GM21786 (cell line): ENCODE results near the gene POLE.

Experiments used
- ATAC-seq: cut with Tn5 transposase; IDR thresholded peaks from one replicate; pipeline ENCODE4 v1.9.1; 2021; ENCODE audit not compliant: unreplicated experiment

Gene POLE

DNA sequence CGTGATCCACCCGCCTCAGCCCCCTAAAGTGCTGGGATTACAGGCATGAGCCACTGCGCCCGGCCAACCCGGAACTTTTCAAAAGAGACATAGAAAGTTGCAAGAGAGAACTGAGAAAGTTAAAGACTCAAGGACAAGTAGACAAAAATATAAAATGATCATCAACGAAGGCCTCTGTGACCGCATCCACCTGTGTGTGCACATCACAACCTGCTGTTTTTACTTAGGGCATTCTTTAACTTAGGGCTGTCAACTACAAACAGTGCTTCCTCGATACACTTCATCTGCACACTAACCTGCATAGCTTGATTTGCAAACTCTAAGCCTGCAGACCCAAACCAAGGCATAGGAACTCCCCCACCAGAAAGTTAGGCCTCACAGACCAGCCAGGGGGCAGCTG lies 53.7 kb downstream of the POLE start:
- no peak for ATAC-seq

DNA sequence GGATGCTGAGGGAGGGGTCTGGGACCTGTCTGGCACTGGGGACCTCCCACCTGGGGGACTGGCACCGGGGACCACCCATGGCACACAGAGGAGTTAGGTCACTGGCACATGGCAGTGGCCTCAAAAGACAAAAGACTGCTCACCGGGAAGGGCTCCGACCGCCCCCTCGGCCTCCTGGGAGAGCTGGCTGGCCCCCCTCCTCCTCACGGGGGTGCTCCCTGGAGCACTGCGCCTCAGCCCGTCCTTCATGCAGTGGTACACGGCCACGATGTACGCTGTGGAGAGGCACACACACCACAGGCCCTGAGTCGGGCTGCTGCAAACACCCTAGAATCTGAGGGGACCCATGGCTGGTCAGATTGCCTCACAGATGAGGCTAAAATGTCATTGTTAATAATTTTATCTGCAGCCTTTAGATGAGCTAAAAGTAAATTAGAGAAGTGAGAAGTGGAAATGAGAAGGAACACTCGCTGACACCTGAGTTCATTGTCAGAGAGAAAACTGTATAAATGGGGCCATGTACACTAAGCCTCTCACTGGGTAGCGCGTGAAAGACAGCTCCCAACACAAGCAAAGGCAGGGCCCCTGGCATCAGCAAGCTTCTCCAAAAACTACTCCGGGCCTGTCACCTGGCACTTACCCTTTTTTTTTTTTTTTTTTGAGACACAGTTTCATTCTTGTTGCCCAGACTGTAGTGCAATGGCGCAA lies 54.5 kb downstream of the POLE start:
- ATAC-seq, result no peak

- ATAC-seq, result no peak
These were observed 55.5 kb downstream of the POLE start for GRCh38 chr12:132631666-132632065.

- no peak for ATAC-seq
These were observed 56.5 kb downstream of the POLE start for GRCh38 chr12:132630672-132631071.

DNA sequence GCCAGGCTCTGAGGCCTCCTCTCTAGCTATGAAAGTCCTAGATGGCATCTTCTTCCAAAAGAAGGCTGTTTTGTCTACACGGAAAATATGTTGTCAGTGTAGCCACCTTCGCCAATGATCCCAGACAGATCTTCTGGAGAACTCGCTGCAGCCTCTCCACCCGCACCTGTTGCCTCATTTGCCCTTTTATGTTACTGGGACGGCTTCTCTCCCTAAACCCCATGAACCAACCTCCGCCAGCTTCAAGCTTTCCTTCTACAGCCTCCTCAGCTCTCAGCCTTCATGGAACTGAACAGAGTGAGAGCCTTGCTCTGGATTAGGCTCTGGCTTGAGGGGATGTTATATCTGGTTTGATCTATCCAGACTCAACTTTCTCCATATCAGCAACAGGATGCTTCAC lies 57.8 kb downstream of the POLE start:
- no peak for ATAC-seq

DNA sequence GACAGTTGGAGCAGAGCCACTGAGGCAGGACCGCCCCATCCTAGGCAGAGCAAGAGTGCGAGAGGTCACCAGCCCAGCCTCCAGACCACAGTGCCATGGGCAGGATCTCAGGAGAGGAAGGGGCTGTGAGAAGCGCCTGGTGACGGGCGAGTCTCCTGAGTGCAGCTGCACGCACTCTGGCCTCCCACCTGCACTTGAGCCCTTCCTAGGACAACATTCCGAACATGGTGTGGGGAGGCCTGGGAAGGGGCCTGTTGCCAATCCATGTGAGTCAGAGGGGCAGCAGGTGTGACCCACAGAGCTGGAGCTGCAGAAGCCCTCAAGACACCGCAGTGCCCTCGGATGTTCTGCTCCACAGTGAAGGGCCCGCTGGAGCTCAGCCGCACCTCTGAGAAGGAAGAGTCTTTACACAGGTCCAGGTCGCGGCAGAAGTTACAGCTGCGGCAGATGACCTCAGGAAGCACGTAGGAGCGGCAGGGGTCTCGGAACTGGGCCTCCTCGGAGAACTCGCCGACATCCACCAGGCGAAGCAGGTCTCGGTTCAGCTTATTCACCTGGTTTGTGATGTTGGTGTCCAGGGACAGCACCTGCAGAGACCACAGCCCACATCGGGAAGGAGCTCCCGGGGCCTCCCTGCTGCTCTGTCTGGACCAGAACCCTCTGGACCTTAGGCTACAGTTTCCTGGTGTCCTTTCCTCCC lies 61.3 kb downstream of the POLE start:
- no peak for ATAC-seq

GRCh38 chr12:132624910-132625630 lies 62.1 kb downstream of the POLE start:
- ATAC-seq, result no peak

DNA sequence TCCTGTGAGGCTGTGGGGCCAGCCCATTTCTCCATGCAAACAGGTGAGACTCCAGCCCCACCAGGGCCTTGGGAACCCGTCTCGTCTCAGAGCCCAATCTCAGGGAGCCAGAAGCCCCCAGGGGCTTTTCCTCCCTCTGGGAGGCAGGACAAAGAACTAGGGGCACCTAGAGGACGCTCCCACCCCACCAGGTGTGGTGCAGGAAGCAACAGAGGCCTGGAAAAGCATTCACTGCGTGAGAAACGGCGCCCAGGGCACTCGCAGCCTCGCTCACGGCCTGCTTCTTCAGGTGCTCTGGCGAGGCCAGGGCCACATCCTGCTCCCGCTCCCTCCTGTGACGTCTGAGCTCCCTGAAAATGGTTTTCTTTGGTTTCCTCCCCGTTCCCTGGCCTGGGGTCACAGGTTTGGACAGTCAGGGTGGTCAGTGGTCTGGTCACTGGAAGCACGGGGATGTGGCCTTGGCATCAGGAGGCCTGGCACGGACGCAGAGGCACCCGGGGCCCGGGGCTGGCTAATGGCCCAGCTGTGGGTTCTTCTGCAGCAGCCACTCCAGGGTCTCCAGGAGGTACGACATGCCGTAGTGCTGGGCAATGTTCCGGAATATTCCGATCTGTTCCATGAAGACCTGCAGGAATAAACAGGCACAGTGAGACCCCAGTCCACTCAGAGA lies 62.8 kb downstream of the POLE start:
- no peak for ATAC-seq

GRCh38 chr12:132623072-132623869 lies 63.9 kb downstream of the POLE start:
- no peak for ATAC-seq

DNA sequence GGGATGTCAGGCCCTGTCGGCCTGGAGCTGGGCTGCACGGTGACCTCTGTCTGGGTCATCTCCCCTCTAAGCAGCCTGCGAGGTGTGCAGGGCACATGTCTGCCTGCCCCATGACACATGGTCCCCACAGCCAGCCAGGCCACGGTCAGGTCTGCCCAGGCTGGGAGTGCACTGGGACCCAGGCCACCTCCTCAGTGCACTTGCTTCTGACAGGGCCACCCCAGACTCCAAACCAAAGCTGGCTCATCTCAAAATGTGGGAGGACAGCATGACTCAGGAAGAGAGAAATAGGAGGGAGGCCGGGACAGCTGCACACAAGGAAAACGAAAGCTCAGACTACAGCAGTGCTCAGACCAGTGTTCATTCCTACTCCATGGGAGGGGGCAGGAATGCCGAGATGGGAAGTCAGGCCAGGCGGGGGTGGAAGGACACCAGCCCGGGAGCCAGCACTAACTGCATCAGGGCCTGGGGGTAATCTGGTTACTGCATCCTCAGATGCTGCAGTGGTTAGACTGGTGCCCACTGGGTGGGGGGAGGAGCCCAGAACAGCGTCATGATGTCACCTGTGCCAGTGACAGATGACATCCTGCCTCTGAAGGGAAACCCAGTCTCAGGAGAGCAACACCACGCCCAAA lies 64.6 kb downstream of the POLE start:
- ATAC-seq, result no peak

GRCh38 chr12:132621657-132622435 lies 65.3 kb downstream of the POLE start:
- ATAC-seq, result no peak

GRCh38 chr12:132620899-132621656 lies 66.1 kb downstream of the POLE start:
- no peak for ATAC-seq

DNA sequence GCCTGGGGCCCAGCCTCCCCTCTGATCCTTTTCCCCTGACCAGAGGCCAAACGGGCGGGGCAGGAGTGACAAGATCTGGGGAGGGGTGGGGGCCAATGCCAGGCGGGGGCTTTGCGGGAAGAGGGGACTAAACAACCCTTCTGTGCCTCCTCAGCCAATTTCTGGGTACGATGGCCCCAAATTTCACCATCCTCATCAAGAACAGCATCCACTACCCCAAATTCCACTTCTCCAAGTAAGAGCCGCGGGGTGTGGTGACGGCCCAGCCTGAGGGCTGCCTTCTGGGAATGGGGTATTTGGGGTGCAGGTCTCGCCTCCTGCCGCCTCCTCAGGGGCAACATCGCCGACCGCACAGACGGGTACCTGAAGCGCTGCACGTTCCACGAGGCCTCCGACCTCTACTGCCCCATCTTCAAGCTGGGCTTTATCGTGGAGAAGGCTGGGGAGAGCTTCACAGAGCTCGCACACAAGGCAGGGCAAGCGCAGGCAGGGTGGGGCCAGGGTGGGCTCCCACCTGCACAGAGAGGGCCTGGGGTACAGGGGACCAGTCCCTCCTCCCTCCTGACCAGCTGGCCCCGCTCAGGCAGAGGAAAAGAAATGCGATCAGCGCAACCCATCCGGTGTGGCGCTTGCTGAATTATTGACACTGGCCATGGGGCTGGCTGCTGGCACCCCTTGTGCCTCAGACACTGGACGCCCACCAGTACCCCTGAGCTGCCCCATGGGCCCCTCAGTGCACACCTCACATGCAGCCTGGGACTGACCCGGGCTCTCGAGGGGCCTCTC lies 66.8 kb downstream of the POLE start:
- ATAC-seq, result no peak

DNA sequence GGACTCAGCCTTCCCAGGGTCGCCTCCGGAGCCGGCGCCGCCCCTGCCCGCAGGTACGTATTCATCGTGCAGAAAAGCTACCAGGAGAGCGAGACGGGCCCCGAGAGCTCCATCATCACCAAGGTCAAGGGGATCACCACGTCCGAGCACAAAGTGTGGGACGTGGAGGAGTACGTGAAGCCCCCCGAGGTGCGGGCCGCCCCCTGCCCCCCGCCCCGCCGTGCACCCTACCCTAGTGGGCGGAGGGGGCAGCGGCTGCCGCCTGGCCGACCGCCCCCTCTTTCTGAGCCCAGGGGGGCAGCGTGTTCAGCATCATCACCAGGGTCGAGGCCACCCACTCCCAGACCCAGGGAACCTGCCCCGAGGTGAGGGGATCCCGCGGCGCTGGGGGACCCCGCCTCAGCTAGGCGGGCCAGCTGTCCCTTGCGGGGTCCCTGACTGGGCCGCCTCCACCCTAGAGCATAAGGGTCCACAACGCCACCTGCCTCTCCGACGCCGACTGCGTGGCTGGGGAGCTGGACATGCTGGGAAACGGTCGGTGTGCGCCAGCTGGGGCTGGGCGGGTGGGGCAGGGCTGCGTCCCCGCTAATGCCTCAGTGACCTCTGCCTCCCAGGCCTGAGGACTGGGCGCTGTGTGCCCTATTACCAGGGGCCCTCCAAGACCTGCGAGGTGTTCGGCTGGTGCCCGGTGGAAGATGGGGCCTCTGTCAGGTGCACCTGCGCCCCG lies 67.6 kb downstream of the POLE start:
- ATAC-seq, result no peak

- no peak for ATAC-seq
These were observed 68.1 kb downstream of the POLE start for GRCh38 chr12:132619071-132619385.

GRCh38 chr12:132618683-132619043 lies 68.5 kb downstream of the POLE start, which contains the start of gene P2RX2:
P2RX2 (plus strand) TSS chr12:132618776; CDS start chr12:132618817, 41 bp downstream.
- ATAC-seq, result no peak
